SKM-1 treated with dmso at 0.1 percent for 144 hours (cell line): ENCODE results near the gene NRG2.

Source experiments
- DNase-seq: peaks from one replicate; lab custom pipeline; 2025; ENCODE audit not compliant: unreplicated experiment; lab: John Stamatoyannopoulos, UW

The NRG2 gene

DNA sequence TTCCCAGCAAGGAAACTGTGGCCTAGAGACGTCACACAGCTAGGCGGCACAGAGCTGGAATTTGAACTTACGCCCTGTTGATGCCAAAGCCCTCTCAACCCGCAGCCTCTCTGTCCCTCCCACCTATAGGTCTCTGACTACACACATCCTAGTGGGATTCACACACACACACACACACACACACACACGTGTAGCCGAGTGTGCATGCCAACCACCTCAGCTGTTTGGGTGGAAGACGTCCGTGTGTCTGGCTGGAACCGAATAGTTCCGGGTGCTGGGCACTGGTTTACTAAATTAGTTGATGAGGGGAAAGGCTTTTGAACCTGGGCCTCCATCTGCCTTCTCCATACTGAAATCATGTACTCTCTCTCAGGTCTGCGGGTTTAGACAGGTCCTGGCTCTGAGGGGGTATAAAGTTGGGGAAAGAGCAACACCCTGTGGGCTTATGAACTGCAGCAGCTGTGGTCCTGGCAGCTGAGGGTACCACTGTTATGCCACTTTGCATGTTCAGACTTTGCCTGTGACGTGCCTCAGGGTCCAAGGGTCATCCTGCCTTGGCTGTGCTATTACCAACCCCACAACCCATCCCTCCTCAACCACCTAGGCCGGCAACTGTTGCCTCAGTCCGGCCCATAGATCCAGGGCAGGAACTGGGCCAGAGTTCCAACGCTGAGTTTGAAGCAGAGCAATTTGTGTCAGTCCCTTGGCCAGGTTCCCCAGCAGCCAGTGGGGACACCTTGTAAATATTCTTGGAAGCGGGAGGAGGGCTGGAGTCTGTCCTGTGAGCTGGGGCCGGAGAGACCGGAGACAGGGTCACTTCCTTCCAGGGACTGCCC is 197.0 kb downstream of the NRG2 start:
- no peak for DNase-seq

DNA sequence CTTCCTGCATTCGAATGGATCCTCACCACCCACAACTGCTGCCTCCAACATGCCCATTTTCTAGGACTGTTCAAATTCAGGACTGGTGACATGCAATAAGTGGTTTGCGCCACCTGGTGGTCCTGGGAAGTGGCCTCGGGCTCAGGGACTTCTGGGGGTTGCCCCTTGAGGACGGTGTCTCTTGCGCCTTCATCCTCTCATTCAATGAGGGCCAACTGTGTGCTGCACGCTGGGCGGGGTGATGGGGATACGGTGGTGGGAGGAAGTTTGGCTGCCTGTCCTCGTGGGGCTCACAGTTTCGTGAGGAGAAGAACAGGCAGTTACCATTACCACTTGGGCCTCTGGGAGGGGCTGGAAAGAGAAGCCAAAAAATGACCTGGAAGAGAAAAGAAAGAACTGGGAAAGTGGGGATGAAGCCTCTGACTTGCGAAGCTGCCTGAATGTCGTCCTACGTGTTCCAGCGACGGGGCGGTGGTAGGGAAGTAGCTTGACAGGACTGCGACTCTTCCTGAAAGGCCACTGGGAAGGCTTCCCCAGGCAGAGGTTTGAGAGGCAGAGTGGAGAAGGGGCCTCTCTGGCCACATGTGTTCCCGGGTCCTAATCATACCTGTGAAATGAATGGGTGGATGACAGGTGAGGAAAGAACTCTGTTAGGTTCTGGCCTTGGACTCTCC is 198.5 kb downstream of the NRG2 start:
- DNase-seq = peak; percentile 69

DNA sequence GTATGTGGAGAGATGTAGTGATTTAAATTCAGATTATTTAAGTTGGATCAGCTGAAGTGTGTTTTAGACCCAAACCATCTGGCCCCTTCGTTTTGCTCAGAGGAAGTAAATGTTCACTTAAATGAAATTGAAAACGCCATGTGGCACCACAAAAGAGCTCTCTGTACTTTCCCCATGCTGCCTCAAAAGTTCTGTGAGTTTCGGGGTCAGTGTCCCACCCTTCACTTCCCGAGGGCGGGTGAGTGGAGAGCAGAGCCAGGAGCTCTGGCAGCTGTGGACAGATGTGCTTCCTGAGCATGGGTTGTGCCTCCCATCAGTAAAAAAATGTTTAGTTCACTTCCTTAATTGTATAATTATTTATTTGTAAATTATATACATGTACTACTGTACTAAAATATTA is 199.1 kb downstream of the NRG2 start:
- DNase-seq = no peak

DNA sequence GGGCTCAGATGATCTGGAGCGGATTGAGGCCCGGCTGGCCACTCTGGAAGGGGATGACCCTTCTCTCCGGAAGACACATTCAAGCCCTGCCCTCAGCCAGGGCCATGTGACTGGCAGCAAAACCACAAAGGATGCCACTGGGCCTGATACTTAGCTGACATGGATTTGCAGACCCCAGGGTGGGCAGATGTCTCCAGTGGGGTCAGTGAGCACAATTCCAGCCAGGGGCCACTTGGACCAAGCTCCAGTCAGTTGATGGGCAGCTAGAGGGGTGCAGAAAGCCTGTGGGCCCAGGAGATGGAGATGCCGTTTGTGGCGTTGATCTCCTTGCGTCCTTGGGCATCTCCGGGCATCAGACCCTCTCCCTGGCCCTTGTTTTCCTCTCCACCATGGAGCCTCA is 200.8 kb downstream of the NRG2 start:
- DNase-seq = no peak

DNA sequence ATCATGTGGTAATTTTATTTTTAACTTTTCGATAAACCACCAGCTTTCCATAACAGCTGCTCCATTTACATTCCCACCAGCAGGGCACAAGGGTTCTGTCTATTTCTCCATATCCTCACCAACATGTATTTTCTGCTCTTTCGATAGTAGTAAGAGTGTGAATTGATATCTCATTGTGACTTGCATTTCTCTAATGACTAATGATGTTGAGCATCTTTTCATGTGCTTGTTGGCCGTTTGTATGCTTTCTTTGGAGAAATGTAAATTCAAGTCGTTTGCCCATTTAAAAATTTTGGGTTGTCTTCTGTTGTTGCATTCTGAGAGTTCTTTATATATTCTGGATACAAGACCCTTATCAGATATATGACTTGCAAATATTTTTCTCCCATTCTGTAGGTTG is 201.6 kb downstream of the NRG2 start:
- no peak for DNase-seq

DNA sequence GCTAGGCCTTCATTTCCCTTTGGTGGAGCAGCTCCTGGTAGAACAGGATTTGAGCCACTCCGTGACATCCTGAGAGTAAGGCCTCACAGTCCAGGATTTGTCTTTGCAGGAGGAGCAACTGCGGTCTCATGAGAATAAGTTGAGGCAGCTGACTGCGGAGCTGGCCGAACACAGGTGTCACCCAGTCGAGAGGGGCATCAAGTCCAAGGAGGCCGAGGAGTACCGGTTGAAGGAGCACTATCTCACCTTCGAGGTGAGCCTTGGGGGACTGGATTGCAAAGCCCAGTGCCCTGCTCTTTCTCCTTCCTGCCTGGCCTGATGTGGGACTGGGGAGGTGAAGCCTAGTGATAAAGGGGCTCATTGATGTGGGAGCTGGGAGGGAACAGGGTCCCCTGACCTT is 203.2 kb downstream of the NRG2 start:
- no peak for DNase-seq

DNA sequence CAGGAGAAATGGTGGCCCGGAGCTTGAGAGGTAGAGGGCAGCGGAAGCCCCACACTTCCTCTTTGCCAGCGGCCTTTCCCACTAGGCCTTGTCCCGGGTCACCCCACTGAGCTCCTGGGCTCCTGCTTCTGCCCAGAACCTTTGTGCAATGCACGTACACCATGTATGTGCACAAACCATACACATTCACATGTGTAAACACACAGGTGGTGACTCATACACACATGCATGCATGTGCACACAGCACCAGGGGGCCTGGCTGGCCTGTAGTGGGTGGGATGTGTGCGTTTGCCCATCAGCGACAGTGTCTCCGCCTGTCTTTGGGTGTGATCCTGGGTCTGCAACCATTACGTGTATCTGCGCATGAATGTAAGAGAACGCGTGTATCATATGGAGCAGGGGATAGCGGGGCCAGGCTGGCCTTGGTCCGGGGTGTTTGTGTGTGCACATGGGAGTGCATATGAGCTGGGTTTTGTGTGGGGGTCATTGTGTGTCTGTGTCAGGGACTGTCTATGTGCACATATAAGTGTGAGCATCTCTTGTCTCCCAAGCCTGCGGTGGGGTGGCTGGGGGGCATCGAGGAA is 203.8 kb downstream of the NRG2 start:
- DNase-seq = no peak

DNA sequence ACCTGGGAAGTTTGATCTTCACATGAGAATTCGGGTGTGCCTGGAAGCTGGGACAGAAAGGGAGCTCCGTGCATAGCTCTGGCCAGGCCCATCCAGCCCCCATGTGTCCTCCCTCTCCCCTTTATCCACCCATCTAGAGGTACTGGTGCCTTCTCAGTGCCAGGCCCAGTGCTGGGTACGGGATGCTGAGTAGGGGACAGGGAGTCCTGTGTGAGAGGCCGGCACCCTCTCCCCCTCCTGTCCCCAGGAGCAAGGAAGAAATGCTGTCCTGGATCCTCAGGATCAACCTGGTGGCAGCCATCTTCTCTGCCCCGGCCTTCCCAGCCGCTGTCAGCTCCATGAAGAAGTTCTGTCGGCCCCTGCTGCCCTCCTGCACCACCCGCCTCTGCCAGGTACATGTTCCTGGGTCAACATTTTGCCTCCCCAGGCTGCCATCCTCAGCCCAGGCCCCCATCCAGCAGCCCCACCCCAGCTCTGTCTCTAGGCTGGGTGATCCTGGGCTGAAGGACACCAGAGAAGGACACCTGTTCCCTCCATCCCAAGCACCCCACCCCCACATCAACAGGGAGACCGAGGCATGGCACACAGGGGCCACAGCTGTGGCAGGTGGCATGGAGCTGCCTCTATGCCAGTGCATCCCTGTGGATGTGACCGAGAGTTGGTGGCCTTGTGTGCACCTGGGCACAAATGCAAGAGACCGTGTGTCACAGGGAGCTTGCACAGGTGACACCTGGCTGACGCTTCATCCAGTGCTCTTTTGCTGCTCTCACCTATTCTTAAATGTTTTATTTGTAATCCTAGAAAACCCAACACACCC is 204.5 kb downstream of the NRG2 start:
- no peak for DNase-seq

DNA sequence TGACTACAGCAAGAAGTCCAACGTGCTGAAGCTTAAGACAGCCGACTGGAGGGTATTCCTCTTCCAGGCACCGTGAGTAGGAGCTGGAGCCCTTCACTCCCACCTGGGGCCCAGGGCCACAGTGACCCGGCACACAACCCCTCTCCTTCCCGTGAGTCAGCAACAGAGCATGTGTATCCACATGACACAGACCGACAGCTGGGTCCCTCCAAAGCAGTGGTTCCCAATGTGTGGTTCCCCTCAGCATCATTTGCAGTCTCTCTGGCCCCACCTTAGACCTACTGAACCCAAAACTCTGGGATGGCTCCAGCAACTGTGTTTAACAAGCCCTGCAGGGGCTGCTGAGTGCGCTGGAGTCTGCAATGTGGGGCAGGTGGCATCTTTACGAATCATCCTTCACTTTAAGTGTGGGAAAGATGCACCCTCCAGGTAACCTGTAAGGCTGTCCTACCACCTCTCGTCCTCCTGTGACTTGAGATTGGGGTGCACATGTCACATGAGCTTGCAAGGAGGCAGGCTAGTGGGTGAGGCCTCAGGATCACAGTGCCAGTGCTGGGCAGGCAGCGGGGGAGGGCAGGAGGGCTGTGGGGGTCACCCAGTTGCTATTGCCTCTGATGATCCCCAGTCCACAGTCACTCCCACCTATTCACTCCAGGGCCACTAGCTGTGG is 205.3 kb downstream of the NRG2 start:
- DNase-seq = no peak

DNA sequence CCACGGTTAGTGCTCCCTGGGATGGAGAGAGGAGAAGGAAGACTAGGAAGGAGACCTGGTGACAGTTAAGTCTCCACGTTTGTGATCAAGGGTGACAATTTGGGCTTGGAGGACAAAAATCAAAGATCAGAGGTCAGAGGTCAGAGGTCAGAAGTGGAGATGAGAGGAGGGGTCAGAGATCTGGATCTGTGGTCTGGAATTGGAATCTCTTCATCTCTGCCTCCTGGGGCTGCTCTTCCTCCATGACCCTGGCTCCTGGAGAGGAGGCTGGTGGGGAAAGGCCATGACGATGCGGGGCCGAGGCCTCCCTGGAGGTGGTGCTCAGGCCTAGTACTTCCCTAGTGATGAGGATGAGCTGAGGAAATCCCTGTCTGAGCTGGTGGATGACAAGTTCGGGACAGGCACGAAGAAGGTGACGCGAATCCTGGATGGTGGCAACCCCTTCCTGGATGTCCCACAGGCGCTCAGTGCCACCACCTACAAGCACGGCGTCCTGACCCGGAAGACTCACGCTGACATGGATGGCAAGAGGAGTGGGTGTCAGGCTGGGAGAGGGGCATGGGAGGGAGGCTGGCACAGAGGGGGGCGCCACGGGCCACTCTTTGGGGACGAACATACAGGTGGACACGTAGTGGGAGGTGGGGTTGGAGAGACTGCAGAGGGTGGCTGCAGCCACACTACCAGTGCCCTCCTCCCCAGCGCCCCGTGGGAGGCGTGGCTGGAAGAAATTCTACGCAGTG is 206.5 kb downstream of the NRG2 start:
- no peak for DNase-seq

DNA sequence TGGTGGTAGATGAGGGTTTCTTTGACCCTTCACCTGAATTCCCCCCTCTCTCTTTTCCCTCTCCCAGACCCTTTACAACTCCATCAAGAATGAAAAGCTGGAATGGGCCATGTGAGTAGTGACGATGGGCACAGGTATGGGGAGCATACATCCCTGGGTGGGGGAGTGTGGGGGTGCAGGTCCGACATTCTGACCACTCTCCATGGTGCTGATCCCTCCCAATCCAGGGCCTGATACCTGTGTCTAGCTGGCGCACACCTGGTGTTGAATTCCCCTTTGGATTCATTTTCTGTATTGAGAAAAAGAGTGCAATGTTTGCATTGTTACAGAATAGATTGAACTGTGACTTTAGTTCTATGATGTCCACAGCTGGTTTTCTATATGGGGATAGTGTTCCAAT is 207.4 kb downstream of the NRG2 start:
- no peak for DNase-seq

DNA sequence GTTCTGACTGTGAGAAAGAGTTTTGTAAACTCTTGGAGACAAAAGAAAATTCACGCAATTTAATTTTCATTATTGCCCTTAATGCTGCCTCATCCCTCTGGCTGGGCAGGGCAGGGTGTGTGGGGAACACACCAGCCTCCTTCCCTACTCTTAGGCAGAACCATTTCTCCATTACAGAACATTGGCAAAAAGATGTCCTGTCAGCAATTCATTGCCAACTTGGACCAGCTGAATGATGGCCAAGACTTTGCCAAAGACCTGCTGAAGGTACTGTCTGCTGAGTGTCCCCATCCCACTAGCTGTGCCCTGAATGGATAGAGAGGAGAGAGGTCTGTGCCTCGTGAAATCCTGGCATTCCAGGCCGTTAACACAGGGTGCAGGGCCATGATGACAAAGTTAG is 209.6 kb downstream of the NRG2 start:
- no peak for DNase-seq

DNA sequence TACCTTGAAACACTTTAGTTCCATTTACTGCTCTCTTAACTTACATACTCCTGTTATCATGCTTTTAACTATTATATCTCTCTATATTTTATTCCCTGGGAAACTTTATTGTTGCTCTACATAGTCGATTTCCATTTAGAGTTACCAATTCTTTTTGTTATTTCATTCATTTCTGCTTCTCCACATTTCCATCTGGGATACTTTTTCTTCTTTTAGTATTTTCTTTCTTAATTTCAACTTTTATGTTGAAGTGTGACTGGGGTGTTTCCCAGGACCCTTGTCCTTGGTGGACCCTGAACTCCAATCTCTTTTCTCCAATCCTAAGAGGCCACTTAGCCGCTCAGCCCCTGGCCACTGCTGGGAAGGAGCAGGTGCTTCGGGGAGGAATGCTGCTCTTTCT is 211.5 kb downstream of the NRG2 start:
- DNase-seq = no peak

DNA sequence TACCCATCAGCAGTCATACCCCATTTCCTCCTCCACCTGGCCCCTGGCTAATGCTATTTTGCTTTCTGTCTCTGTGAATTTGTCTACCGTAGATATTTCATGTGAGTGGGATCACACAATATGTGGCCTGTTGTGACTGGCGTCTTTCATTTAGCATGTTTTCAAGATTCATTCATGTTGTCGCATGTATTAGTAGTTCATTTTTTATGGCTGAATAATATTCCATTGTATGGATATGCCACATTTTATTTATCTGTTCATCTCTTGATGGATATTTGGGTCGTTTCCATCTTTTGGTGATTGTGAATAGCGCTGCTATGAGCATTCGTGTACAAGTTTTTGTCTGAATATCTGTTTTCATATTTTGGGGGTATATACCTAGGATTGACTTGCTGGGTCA is 213.6 kb downstream of the NRG2 start:
- DNase-seq = no peak

DNA sequence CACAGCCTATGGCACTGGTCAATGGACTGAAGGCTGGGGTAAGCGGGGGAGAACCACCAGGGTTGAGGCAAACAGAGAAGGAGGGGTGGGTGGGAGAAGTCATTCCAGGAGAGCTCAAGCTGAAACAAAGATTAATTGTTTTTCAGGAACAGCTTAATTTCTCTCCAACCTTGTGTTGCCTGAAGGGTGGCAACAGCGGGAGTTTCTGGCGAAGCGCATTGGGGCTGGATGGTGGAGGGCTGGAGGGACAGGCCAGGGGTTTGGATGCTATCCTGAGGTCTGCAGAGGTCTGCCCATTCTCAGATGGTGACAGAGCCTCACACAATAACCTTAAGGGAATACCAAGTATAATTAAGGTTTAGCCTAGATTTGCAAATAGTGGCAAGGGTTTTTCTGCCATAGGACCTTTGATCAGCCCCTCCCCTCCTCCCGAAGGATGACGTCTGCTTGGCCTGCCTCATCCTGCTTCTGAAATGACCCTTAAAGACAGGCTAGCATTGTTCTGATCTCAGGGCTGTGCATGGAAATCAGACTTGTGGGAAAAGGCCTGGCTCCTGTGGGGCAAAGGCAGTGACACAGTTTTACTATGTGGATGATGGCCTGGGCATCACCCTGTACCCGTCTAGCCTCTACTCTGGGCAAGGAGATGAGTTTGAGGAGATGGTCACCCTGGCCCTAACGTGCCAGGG is 214.7 kb downstream of the NRG2 start:
- DNase-seq = no peak

DNA sequence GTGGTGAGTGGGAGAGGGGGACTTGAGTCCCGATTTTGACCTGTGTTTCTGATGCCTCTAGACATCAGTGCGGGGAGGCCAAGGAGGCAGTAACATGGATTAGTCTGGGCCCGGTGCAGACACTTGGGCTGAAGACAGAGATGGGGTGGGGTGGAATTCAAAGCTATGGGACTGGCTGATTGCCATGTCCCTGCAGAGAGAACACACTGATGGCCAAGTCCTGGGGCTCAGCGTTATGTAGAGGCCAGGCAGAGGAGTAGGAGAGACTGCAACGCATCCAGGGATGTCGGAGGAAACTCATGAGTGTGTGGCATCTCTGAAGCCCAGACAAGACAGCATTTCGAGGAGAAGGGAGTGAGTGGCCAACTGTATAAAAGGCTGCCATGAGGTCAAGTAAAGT is 217.4 kb downstream of the NRG2 start:
- no peak for DNase-seq

DNA sequence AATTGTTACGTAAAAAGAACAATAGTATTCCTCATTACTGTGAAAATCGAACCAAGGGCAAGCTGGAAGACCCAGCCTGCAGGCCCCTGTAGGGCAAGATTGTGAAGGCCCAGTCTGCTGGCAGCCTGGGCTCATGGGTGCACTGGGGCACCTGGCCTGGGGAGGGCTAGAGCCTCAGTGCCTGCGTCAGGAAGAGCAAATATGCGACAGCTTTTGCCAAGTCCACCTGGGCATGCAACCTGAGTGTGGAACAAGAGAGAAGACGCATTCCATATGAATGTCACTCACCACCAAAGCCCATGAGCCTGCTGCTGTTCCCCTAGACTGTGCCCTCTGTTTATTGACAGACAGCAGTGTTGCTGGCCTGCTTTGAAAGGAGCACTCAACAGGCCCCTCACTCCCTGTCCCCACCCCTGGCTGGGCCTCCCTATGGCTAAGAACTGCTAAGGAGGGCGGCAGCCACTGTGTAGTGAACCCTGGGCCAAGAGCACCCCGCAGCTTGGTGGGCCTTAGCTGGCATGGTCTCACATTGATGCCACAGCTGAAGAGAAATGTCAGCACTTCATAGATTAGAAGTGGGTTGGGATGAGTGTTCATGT is 219.2 kb downstream of the NRG2 start:
- DNase-seq = no peak

DNA sequence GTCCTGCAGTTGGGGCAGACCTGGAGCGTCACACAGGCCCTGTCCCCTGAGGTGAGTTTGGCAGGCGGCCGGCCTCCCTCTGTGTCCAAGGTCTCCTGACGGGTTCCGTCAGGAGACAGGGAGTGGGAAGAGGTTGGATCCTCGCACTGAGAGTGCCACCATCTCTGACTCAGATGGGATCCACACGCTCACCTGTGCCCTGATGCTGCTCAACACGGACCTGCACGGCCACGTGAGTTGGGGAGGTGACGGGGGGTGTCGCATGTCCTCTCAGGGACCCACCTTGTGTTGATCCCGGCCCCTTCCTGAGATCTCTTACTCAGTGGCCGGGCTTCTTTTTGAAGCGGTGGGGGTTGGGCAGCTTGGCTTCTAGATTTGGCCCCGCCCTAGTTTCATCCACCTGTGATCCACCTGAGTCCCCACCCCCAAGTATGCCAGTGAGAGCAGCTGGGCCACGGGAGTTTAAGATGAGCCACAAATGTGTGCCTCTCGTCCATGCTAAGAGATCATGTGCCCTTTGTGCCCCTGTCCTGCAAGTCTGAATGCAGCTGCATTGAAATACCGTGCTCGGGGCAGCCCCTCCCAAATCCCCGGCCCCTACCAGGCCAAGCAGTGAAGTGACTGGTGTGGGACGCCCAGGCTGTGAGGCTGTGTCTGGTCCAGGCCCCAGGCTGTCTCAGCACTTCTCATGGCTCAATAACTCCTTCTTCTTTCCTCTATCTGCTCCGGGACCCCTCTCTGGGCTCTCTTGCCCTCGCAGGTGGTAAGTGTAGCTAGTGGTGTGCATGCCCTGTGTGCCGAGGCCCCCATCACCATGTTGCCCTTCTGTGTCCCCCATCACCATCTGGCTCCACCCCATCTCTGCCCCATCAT is 220.3 kb downstream of the NRG2 start:
- DNase-seq = no peak
